NCI-H1105 treated with DMSO at 0.1 percent for 48 hours (cell line): Measurements from ENCODE around the gene SERPINB10.

Experiments
- DNase-seq: peaks from one replicate; lab custom pipeline; 2025; lab: John Stamatoyannopoulos, UW

Gene SERPINB10, protein sequence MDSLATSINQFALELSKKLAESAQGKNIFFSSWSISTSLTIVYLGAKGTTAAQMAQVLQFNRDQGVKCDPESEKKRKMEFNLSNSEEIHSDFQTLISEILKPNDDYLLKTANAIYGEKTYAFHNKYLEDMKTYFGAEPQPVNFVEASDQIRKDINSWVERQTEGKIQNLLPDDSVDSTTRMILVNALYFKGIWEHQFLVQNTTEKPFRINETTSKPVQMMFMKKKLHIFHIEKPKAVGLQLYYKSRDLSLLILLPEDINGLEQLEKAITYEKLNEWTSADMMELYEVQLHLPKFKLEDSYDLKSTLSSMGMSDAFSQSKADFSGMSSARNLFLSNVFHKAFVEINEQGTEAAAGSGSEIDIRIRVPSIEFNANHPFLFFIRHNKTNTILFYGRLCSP

GRCh38 chr18:63907664-63908063, at the start of gene SERPINB10:
SERPINB10 (plus strand) TSS chr18:63907958; CDS start chr18:63915511, 7,553 bp downstream.
- no peak for DNase-seq

DNA sequence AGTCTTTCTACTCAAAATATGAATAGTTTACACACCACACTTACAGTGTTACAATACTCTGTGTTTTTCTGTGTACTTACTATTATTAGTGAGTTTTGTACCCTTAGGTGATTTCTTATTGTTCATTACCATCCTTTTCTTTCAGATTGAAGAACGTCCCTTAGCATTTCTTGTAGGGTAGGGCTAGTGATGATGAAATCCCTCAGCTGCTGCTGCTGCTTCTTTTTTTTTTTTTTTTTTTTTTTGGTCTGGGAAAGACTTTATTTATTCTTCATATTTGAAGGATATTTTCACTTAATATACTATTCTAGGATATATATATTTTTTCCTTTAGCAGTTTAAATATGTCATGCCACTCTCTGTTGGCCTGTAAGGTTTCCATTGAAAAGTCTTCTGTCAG, 49.3 kb upstream of the SERPINB10 start:
- no peak for DNase-seq

- no peak for DNase-seq
These were observed 47.8 kb upstream of the SERPINB10 start for GRCh38 chr18:63859781-63860475.

- DNase-seq, result no peak
These were observed 47.2 kb upstream of the SERPINB10 start for GRCh38 chr18:63860531-63860930.

- no peak for DNase-seq
These were observed 40.2 kb upstream of the SERPINB10 start for GRCh38 chr18:63867368-63868125.

GRCh38 chr18:63868546-63868945, 39.2 kb upstream of the SERPINB10 start:
- DNase-seq, result no peak

- DNase-seq, result no peak
These were observed 38.4 kb upstream of the SERPINB10 start for GRCh38 chr18:63869374-63869773.

DNA sequence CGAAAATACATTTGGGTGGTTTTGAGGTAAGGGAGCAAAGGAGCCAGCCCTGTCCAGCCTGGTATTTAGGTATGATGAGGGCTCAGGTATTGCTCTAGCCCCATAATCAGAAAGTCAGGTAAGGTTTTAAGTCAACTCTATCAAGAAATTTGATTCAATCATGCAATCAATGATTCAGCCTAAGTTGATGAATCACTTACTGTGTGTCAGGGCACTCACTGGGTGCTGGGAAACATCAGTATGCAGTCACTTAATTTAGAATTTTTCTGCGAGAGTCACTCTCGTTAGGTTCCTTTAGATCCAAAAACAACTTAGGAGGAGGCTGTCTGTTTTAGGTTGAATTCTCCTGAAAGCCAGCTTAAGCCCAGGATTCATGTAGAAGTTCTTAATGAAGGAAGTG, 37.9 kb upstream of the SERPINB10 start:
- no peak for DNase-seq

- no peak for DNase-seq
These were observed 35.9 kb upstream of the SERPINB10 start for GRCh38 chr18:63871836-63872235.

DNA sequence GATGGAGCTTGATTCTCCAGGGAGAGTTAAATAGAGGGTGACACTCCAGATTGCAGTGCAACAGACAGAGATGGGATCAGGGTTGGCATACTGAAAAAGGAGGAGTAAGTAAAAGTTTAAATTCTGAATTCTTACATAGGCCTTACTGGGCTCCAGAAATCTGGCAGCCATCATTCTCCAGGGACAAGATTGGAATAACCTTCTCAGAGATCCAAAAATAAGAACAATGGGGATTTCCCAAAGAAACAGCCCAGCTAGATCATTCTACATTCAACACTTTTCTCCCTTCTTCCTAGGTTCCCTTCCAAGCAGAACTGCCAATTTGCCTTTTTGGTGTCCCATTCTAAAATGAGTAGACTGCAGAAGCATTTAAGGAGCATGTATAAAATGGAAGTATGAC, 35.2 kb upstream of the SERPINB10 start:
- no peak for DNase-seq

DNA sequence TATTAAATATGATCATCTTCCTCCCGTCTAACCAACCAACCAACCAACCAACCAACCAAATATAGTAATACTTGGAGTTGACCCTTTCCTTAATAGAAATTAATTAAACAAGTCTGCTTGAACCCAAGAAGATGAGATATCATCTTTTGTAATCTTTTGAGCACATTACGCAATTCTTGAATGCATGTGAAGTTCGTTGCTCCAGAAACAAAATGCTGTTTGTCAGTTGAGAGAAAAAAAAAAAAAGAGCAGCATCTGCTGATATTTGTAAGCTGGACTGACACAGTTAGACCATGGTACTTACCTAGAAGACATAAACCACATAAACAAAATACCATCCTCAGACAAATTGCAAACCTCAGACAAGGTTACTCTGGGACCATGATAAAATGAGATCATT, 29.4 kb upstream of the SERPINB10 start:
- DNase-seq, result no peak

DNA sequence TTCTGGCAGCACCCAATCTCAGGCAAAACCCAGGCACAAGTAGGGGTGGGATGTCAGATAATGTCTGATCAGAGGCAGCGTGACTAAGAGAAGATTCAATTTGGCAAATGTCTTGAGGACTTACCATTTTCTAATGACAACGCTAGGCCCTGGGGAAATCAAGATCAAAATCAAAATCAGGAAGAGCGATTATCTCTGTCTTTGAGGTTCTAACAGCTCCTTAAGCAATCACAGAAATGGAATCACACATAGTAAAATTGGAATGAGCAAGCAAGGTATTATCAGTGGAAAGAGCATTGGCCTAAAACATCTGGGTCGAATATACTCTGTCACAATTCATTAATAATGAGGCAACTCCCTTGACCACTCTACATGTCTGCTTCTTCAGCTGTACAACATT, 28.8 kb upstream of the SERPINB10 start:
- DNase-seq, result no peak

DNA sequence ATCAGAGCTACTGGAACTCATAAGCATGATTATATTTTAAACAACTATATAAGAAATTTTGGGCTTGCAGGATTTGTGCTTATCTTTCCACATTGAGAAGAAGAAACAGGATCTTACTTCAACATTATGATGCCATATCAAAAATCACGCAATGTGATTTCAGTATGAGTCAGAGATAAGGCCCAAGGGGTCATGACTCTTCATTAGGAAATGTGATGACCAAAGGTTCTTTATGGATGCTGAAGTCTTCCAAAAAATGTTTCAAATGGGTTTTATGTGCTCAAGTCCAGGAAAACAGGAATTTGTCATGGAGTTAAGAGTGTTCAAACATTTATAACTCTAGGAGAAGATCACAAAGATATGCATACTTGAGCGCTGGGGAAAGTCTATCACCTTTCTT, 28.0 kb upstream of the SERPINB10 start:
- no peak for DNase-seq

- no peak for DNase-seq
These were observed 25.9 kb upstream of the SERPINB10 start for GRCh38 chr18:63881851-63882250.

- DNase-seq, result no peak
These were observed 25.2 kb upstream of the SERPINB10 start for GRCh38 chr18:63882333-63883141.

DNA sequence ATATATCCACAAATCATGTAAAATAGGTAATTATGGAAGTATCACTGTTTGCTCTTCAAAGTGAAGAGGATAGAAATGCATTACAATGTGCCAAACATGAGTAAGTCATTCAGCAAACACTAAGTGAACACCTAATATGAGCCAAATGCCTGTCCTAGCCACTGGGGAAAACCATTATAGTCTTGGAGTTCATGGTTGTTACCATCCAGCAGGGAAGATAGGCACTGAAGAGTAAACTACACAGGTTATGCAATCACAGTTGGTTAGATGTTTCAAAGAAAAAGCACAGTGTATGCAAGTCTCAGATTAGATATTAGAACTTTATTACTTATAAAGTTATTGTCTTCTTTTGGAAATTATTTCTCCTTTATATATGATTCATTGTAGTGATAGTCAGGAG, 24.1 kb upstream of the SERPINB10 start:
- DNase-seq, result no peak

- DNase-seq, result no peak
These were observed 20.3 kb upstream of the SERPINB10 start, which contains the start of gene SERPINB2 for GRCh38 chr18:63887424-63887823. SERPINB2 (plus strand) TSS chr18:63887705; CDS start chr18:63891445, 3,740 bp downstream.

- DNase-seq, result no peak
These were observed 19.1 kb upstream of the SERPINB10 start for GRCh38 chr18:63888470-63889190.

GRCh38 chr18:63889626-63890025, 18.1 kb upstream of the SERPINB10 start:
- DNase-seq, result no peak

GRCh38 chr18:63890237-63890949, 17.4 kb upstream of the SERPINB10 start:
- no peak for DNase-seq

DNA sequence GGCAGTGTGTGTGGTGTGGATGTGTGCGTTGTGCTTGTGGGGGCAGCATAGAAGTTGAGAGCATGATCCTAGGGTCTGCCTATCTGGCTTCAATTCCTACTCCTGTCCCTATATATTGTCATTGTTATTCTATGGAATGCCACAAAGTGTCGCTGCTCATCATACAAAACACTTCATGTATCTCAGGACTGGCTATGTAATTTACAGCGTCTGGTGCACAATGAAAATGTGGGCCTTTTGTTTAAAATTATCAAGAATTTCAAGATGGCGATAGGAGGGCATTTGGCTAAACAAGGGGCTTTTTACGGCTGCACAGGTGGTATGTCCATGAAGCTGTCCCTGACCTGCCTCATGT, 16.8 kb upstream of the SERPINB10 start:
- no peak for DNase-seq
